ENCODE measurements around the gene NEUROG1.

Gene NEUROG1

GRCh38 chr5:135568923-135569360 lies 33.2 kb upstream of the NEUROG1 start:
- intact Hi-C loops (cut with micrococcal nuclease), result loop anchor here (10.0 kb wide), 1 partner anchor 156 kb away; no protein-coding TSS in a partner anchor
- H3K4me3 Mint-ChIP-seq, result no peak overlapping the region
- H3K4me1 Mint-ChIP-seq (ENCODE audit: low read depth), result peaks cover 11% of the 10 kb centered on the region
- no peak overlapping the region for H3K27ac Mint-ChIP-seq
- H3K9me3 Mint-ChIP-seq, result no peaks in the 10 kb centered on the region
- H3K36me3 Mint-ChIP-seq (ENCODE audit: low read depth), result no peaks in the 10 kb centered on the region
- H3K27me3 Mint-ChIP-seq, result peaks cover 36% of the 10 kb centered on the region

GRCh38 chr5:135568246-135568645 lies 32.5 kb upstream of the NEUROG1 start:
- intact Hi-C loops (cut with micrococcal nuclease), result loop anchor here (10.0 kb wide), 1 partner anchor 157 kb away; no protein-coding TSS in a partner anchor
- peaks cover 39% of the 10 kb centered on the region for H3K27me3 Mint-ChIP-seq
- H3K36me3 Mint-ChIP-seq (ENCODE audit: low read depth), result no peaks in the 10 kb centered on the region
- H3K27ac Mint-ChIP-seq, result no peak overlapping the region
- peaks cover 11% of the 10 kb centered on the region for H3K4me1 Mint-ChIP-seq (ENCODE audit: low read depth)
- no peaks in the 10 kb centered on the region for H3K9me3 Mint-ChIP-seq
- H3K4me3 Mint-ChIP-seq, result no peak overlapping the region

GRCh38 chr5:135567661-135568060 lies 31.9 kb upstream of the NEUROG1 start:
- Mint-ChIP-seq H3K27ac (no peak overlapping the region), H3K36me3 (ENCODE audit: low read depth) (no peaks in the 10 kb centered on the region), H3K4me3 (no peak overlapping the region), H3K4me1 (ENCODE audit: low read depth) (peaks cover 11% of the 10 kb centered on the region), H3K27me3 (peaks cover 38% of the 10 kb centered on the region), H3K9me3 (no peaks in the 10 kb centered on the region)
- intact Hi-C loops (cut with micrococcal nuclease), result loop anchor here (10.0 kb wide), 1 partner anchor 157 kb away; no protein-coding TSS in a partner anchor

- H3K9me3 Mint-ChIP-seq, result no peaks in the 10 kb centered on the region
- peaks cover 38% of the 10 kb centered on the region for H3K27me3 Mint-ChIP-seq
- H3K36me3 Mint-ChIP-seq (ENCODE audit: low read depth), result no peaks in the 10 kb centered on the region
- peaks cover 2% of the 10 kb centered on the region for H3K4me1 Mint-ChIP-seq (ENCODE audit: low read depth)
- no peak overlapping the region for H3K4me3 Mint-ChIP-seq
- intact Hi-C loops (cut with micrococcal nuclease), result loop anchor here (10.0 kb wide), 1 partner anchor 158 kb away; no protein-coding TSS in a partner anchor
- no peak overlapping the region for H3K27ac Mint-ChIP-seq
Measured at GRCh38 chr5:135566422-135567400, 30.9 kb upstream of the NEUROG1 start.

- intact Hi-C loops (cut with micrococcal nuclease), result loop anchor here (10.0 kb wide), 1 partner anchor 159 kb away; no protein-coding TSS in a partner anchor
- H3K27me3 Mint-ChIP-seq, result peaks cover 37% of the 10 kb centered on the region
Measured at GRCh38 chr5:135565725-135566421, 30.1 kb upstream of the NEUROG1 start.

GRCh38 chr5:135565266-135565665 lies 29.5 kb upstream of the NEUROG1 start:
- Mint-ChIP-seq H3K4me1 (ENCODE audit: low read depth) (peaks cover 8% of the 10 kb centered on the region), H3K9me3 (no peaks in the 10 kb centered on the region), H3K27me3 (peaks cover 37% of the 10 kb centered on the region), H3K4me3 (no peak overlapping the region), H3K36me3 (ENCODE audit: low read depth) (no peaks in the 10 kb centered on the region), H3K27ac (no peak overlapping the region)
- intact Hi-C loops (cut with micrococcal nuclease), result loop anchor here (10.0 kb wide), 1 partner anchor 160 kb away; no protein-coding TSS in a partner anchor

More at GRCh38 chr5:135565725-135566421, 30.1 kb upstream of the NEUROG1 start:
- Mint-ChIP-seq H3K4me3 (no peak overlapping the region), H3K9me3 (no peaks in the 10 kb centered on the region), H3K36me3 (ENCODE audit: low read depth) (no peaks in the 10 kb centered on the region), H3K27ac (no peak overlapping the region), H3K4me1 (ENCODE audit: low read depth) (peaks cover 3% of the 10 kb centered on the region)

- Mint-ChIP-seq H3K4me1 (ENCODE audit: low read depth) (peaks cover 8% of the 10 kb centered on the region), H3K36me3 (ENCODE audit: low read depth) (no peaks in the 10 kb centered on the region), H3K4me3 (no peak overlapping the region), H3K27ac (no peak overlapping the region), H3K27me3 (peaks cover 43% of the 10 kb centered on the region), H3K9me3 (no peaks in the 10 kb centered on the region)
- intact Hi-C loops (cut with micrococcal nuclease), result loop anchor here (5.0 to 10.0 kb wide), 2 partner anchors 160 to 648 kb away; no protein-coding TSS in a partner anchor
Measured at GRCh38 chr5:135564331-135564730, 28.6 kb upstream of the NEUROG1 start.

GRCh38 chr5:135561266-135561665 lies 25.5 kb upstream of the NEUROG1 start:
- H3K36me3 Mint-ChIP-seq (ENCODE audit: low read depth), result no peaks in the 10 kb centered on the region

GRCh38 chr5:135560858-135561257 lies 25.1 kb upstream of the NEUROG1 start:
- Mint-ChIP-seq H3K9me3 (no peaks in the 10 kb centered on the region), H3K27ac (no peak overlapping the region), H3K27me3 (peaks cover 61% of the 10 kb centered on the region), H3K36me3 (ENCODE audit: low read depth) (no peaks in the 10 kb centered on the region), H3K4me1 (ENCODE audit: low read depth) (peaks cover 13% of the 10 kb centered on the region), H3K4me3 (no peak overlapping the region)
- intact Hi-C loops (cut with micrococcal nuclease), result loop anchor here (1.0 to 10.0 kb wide), 3 partner anchors 164 to 651 kb away; no protein-coding TSS in a partner anchor

More at GRCh38 chr5:135561266-135561665, 25.5 kb upstream of the NEUROG1 start:
- H3K9me3 Mint-ChIP-seq, result no peaks in the 10 kb centered on the region
- H3K27me3 Mint-ChIP-seq, result peaks cover 61% of the 10 kb centered on the region
- H3K4me3 Mint-ChIP-seq, result no peak overlapping the region
- no peak overlapping the region for H3K27ac Mint-ChIP-seq
- H3K4me1 Mint-ChIP-seq (ENCODE audit: low read depth), result peaks cover 12% of the 10 kb centered on the region
- intact Hi-C loops (cut with micrococcal nuclease), result loop anchor here (1.0 to 10.0 kb wide), 3 partner anchors 164 to 651 kb away; no protein-coding TSS in a partner anchor

- H3K9me3 Mint-ChIP-seq, result no peaks in the 10 kb centered on the region
- intact Hi-C loops (cut with micrococcal nuclease), result no loop called here
- H3K4me3 Mint-ChIP-seq, result no peak overlapping the region
- H3K27ac Mint-ChIP-seq, result no peak overlapping the region
- H3K36me3 Mint-ChIP-seq (ENCODE audit: low read depth), result no peaks in the 10 kb centered on the region
- peaks cover 13% of the 10 kb centered on the region for H3K4me1 Mint-ChIP-seq (ENCODE audit: low read depth)
- peaks cover 59% of the 10 kb centered on the region for H3K27me3 Mint-ChIP-seq
Measured at GRCh38 chr5:135559354-135559753, 23.6 kb upstream of the NEUROG1 start.

GRCh38 chr5:135557076-135557838 lies 21.5 kb upstream of the NEUROG1 start:
- no peaks in the 10 kb centered on the region for H3K36me3 Mint-ChIP-seq (ENCODE audit: low read depth)
- no peaks in the 10 kb centered on the region for H3K9me3 Mint-ChIP-seq
- no peak overlapping the region for H3K27ac Mint-ChIP-seq
- H3K27me3 Mint-ChIP-seq, result peaks cover 71% of the 10 kb centered on the region
- H3K4me1 Mint-ChIP-seq (ENCODE audit: low read depth), result peaks cover 13% of the 10 kb centered on the region
- H3K4me3 Mint-ChIP-seq, result no peak overlapping the region
- intact Hi-C loops (cut with micrococcal nuclease), result no loop called here

GRCh38 chr5:135556620-135557019 lies 20.9 kb upstream of the NEUROG1 start:
- intact Hi-C loops (cut with micrococcal nuclease), result no loop called here
- H3K9me3 Mint-ChIP-seq, result no peaks in the 10 kb centered on the region
- no peak overlapping the region for H3K4me3 Mint-ChIP-seq
- H3K4me1 Mint-ChIP-seq (ENCODE audit: low read depth), result peaks cover 13% of the 10 kb centered on the region
- H3K27me3 Mint-ChIP-seq, result peaks cover 75% of the 10 kb centered on the region
- no peaks in the 10 kb centered on the region for H3K36me3 Mint-ChIP-seq (ENCODE audit: low read depth)
- H3K27ac Mint-ChIP-seq, result no peak overlapping the region

- no peaks in the 10 kb centered on the region for H3K36me3 Mint-ChIP-seq (ENCODE audit: low read depth)
- intact Hi-C loops (cut with micrococcal nuclease), result no loop called here
- H3K4me3 Mint-ChIP-seq, result no peak overlapping the region
- no peak overlapping the region for H3K27ac Mint-ChIP-seq
- H3K27me3 Mint-ChIP-seq, result peaks cover 80% of the 10 kb centered on the region
- H3K4me1 Mint-ChIP-seq (ENCODE audit: low read depth), result peaks cover 6% of the 10 kb centered on the region
- no peaks in the 10 kb centered on the region for H3K9me3 Mint-ChIP-seq
Measured at GRCh38 chr5:135555530-135555929, 19.8 kb upstream of the NEUROG1 start.
